HFFc6 (cell line): ENCODE data around the gene PDLIM3. TPM values are rescaled to one million over a fixed set of nuclear protein-coding genes. Genes with fewer than 3 reads are reported as not detected.
A peak's percentile ranks its signal among the peaks of the same experiment; 100 is the strongest.

ENCODE experiments used
- DNase-seq: peaks from one replicate; pipeline ENCODE4 v3.0.0-alpha.2; 2018
- H3K27ac Mint-ChIP-seq: 2 replicates; pipeline ENCODE4 v1.8.0; 2020; ENCODE audit warnings: mild to moderate bottlenecking, mixed read lengths
- H3K27me3 Mint-ChIP-seq: 2 replicates; pipeline ENCODE4 v1.8.0; 2021; ENCODE audit warnings: mild to moderate bottlenecking, moderate library complexity, mixed read lengths; ENCODE audit not compliant: insufficient read depth
- H3K36me3 Mint-ChIP-seq: 2 replicates; pipeline ENCODE4 v1.8.0; 2021; ENCODE audit warnings: low read depth, mixed read lengths
- H3K4me1 Mint-ChIP-seq: 2 replicates; pipeline ENCODE4 v1.8.0; 2020; ENCODE audit warnings: low read depth, mixed read lengths
- H3K4me3 Mint-ChIP-seq: 2 replicates; pipeline ENCODE4 v1.8.0; 2020; ENCODE audit warnings: mild to moderate bottlenecking, moderate library complexity, mixed read lengths
- H3K9me3 Mint-ChIP-seq: 2 replicates; pipeline ENCODE4 v1.8.0; 2020; ENCODE audit warnings: mild to moderate bottlenecking, mixed read lengths
- total RNA-seq, 6 experiments: library from RNA; stranded (reverse); fragmentation: NEBNext Ultra II Directional; extraction: Animal tissue kit (Norgen Biotek cat#: 25700); gene quantifications; 2 replicates in 1 of 6; 3 replicates in 5 of 6; pipeline ENCODE4 v1.2.3, GENCODE V29; 2021
- TF ChIP-seq, protein P1 (sequence below): fragments of 200-600 bp; sonication (generic); IDR thresholded peaks from 2 replicates; pipeline ENCODE4 v1.5.0; 2021; ENCODE audit warnings: antibody characterized with exemption, mild to moderate bottlenecking

Gene PDLIM3
- total RNA-seq, 6 experiments from 2014 or later, result not detected

GRCh38 chr4:185506422-185506821, 28.9 kb downstream of the PDLIM3 start:
- H3K36me3 Mint-ChIP-seq, result no peaks in the 10 kb centered on the region
- no peak overlapping the region for H3K4me3 Mint-ChIP-seq
- H3K27me3 Mint-ChIP-seq, result peaks cover 5% of the 10 kb centered on the region; the same call in 1 of the 2 replicates
- TF ChIP-seq, protein P1, sequence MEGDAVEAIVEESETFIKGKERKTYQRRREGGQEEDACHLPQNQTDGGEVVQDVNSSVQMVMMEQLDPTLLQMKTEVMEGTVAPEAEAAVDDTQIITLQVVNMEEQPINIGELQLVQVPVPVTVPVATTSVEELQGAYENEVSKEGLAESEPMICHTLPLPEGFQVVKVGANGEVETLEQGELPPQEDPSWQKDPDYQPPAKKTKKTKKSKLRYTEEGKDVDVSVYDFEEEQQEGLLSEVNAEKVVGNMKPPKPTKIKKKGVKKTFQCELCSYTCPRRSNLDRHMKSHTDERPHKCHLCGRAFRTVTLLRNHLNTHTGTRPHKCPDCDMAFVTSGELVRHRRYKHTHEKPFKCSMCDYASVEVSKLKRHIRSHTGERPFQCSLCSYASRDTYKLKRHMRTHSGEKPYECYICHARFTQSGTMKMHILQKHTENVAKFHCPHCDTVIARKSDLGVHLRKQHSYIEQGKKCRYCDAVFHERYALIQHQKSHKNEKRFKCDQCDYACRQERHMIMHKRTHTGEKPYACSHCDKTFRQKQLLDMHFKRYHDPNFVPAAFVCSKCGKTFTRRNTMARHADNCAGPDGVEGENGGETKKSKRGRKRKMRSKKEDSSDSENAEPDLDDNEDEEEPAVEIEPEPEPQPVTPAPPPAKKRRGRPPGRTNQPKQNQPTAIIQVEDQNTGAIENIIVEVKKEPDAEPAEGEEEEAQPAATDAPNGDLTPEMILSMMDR, result no peak
- peaks cover 12% of the 10 kb centered on the region for H3K4me1 Mint-ChIP-seq
- H3K27ac Mint-ChIP-seq, result no peak overlapping the region
- H3K9me3 Mint-ChIP-seq, result no peaks in the 10 kb centered on the region
- DNase-seq, result no peak

GRCh38 chr4:185504098-185505047, 30.9 kb downstream of the PDLIM3 start:
- H3K36me3 Mint-ChIP-seq, result peaks cover 6% of the 10 kb centered on the region; the same call in 1 of the 2 replicates
- H3K9me3 Mint-ChIP-seq, result peaks cover 7% of the 10 kb centered on the region
- peaks cover 12% of the 10 kb centered on the region for H3K27me3 Mint-ChIP-seq
- H3K4me1 Mint-ChIP-seq, result peaks cover 12% of the 10 kb centered on the region
- peak overlapping the region; percentile 6; the same call in 1 of the 2 replicates for H3K27ac Mint-ChIP-seq
- TF ChIP-seq, protein P1, result no peak
- peak; percentile 3 for DNase-seq
- H3K4me3 Mint-ChIP-seq, result peak overlapping the region; percentile 82

DNA sequence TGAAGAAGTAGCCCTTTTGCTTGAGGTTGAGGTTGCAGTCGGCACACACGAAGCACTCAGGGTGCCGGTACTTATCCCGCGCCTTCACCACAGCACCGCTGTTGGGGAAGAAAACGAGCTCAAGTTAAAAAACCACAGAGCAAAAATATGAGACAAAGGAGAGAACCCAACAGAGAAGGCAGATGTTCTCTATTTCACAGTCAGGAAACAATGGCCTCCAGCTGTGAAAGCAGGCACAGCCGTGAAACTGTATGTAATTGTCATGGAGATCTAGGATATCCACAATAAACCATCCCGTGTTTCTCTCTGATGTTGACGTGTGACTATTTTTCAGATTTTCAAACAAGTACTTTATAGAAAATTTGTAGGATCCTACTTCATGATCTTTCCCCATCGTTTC, 32.9 kb downstream of the PDLIM3 start:
- DNase-seq, result no peak
- TF ChIP-seq, protein P1, result no peak
- Mint-ChIP-seq H3K9me3 (peaks cover 7% of the 10 kb centered on the region), H3K4me3 (no peak overlapping the region), H3K27me3 (peaks cover 11% of the 10 kb centered on the region), H3K36me3 (peaks cover 6% of the 10 kb centered on the region; the same call in 1 of the 2 replicates), H3K4me1 (peaks cover 12% of the 10 kb centered on the region), H3K27ac (no peak overlapping the region)

DNA sequence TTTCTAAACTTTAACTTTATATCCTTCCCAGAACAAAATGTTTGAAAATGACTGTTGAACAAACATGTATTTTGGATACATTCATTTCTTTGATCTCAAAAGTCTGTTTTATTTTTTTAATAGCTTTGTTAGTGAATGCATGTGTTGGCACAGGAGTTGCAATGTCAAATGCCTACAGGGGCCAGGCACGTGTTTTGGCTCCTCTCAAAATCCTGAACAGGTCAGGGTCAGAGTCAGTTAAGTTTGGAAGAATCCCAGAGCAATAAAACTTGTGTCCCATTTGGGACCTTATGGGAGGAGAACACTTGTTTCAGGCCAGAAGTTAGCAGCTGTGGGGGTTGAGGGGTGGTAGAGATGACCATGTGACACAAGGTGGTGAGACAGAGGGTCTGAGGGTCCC, 34.7 kb downstream of the PDLIM3 start:
- TF ChIP-seq, protein P1, result no peak
- H3K9me3 Mint-ChIP-seq, result peaks cover 7% of the 10 kb centered on the region
- peaks cover 11% of the 10 kb centered on the region for H3K27me3 Mint-ChIP-seq
- no peak for DNase-seq
- no peak overlapping the region for H3K4me3 Mint-ChIP-seq
- no peak overlapping the region for H3K27ac Mint-ChIP-seq
- peaks cover 6% of the 10 kb centered on the region; the same call in 1 of the 2 replicates for H3K36me3 Mint-ChIP-seq
- H3K4me1 Mint-ChIP-seq, result peaks cover 12% of the 10 kb centered on the region

DNA sequence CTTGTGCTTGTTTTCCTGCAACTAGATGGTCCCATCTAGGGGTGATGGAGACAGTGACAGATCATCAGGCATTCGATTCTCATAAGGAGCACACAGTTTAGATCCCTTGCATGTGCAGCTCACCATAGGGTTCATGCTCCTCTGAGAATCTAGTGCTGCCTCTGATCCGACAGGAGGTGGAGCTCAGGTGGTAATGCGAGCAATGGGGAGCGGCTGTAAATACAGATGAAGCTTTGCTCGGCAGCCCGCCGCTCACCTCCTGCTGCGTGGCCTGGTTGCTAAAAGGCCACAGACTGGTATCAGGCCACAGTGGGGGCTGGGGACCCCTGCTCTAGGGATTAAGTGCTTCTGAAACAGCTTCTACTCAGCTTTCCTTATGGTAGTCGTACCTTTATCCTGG, 35.3 kb downstream of the PDLIM3 start:
- no peak for DNase-seq
- H3K27ac Mint-ChIP-seq, result no peak overlapping the region
- TF ChIP-seq, protein P1, result no peak
- H3K4me1 Mint-ChIP-seq, result peaks cover 12% of the 10 kb centered on the region
- H3K36me3 Mint-ChIP-seq, result peaks cover 6% of the 10 kb centered on the region; the same call in 1 of the 2 replicates
- no peak overlapping the region for H3K4me3 Mint-ChIP-seq
- peaks cover 7% of the 10 kb centered on the region for H3K9me3 Mint-ChIP-seq
- H3K27me3 Mint-ChIP-seq, result peaks cover 11% of the 10 kb centered on the region
